Spleen (tissue), 11 donors: ENCODE data around the gene REPS2. TPM values are rescaled to one million over a fixed set of nuclear protein-coding genes. Genes with fewer than 3 reads are reported as not detected.
A peak's percentile ranks its signal among the peaks of the same experiment; 100 is the strongest.

Source experiments
- DNase-seq: peaks from one replicate; pipeline ENCODE4 v3.0.0-alpha.2; 2020
- H3K27ac ChIP-seq, 8 donors: fragments of 200-600 bp; sonication (generic) in 7 of 8; 1 replicate in 4 of 8; 2 replicates in 4 of 8; pipeline versions ENCODE4 v1.5.0 to v1.8.0; 2016 to 2021; ENCODE audit warnings: inconsistent platforms in 4 of 8, mild to moderate bottlenecking in 4 of 8, moderate library complexity in 1 of 8
- H3K27me3 ChIP-seq, 7 donors: fragments of 200-600 bp; sonication (generic) in 6 of 7; replicated peaks in 1 of 7; 1 replicate in 4 of 7; 2 replicates in 3 of 7; pipeline versions ENCODE4 v1.5.0 to v1.8.0; 2016 to 2021; ENCODE audit warnings: inconsistent platforms in 3 of 7, mild to moderate bottlenecking in 1 of 7
- H3K36me3 ChIP-seq, 6 donors: fragments of 200-600 bp; sonication (generic) in 5 of 6; 1 replicate in 4 of 6; 2 replicates in 2 of 6; pipeline versions ENCODE4 v1.5.0 to v1.8.0; 2016 to 2021; ENCODE audit warnings: inconsistent platforms in 2 of 6
- H3K4me1 ChIP-seq, 6 donors: fragments of 200-600 bp; sonication (generic) in 5 of 6; 1 replicate in 3 of 6; 2 replicates in 3 of 6; pipeline versions ENCODE4 v1.5.0 to v1.8.0; 2016 to 2021; ENCODE audit warnings: inconsistent platforms in 3 of 6
- H3K4me3 ChIP-seq, 8 donors: fragments of 200-600 bp; sonication (generic) in 7 of 8; 1 replicate in 4 of 8; 2 replicates in 4 of 8; pipeline versions ENCODE4 v1.5.0 to v1.8.0; 2016 to 2021; ENCODE audit warnings: inconsistent platforms in 4 of 8, mild to moderate bottlenecking in 4 of 8, moderate library complexity in 2 of 8
- H3K9me3 ChIP-seq, 8 donors: fragments of 200-600 bp; sonication (generic) in 7 of 8; 1 replicate in 4 of 8; 2 replicates in 4 of 8; pipeline versions ENCODE4 v1.5.0 to v1.8.0; 2016 to 2021; ENCODE audit warnings: inconsistent platforms in 4 of 8
- POLR2A ChIP-seq, 3 donors: fragments of 450-650 bp; IDR thresholded peaks; one replicate each; pipeline ENCODE4 v1.5.1; 2017; ENCODE audit warnings: antibody characterized with exemption in 3 of 3, mild to moderate bottlenecking in 1 of 3
- POLR2AphosphoS5 ChIP-seq, 3 donors: sonication (generic); formaldehyde crosslinking; IDR thresholded peaks; one replicate each; pipeline ENCODE4 v1.5.1; 2017; ENCODE audit warnings: antibody characterized with exemption in 3 of 3
- WGBS, 5 donors: extraction: QIAGEN DNeasy Blood & Tissue Kit in 3 of 5; methylation state at CpG; one replicate each; pipeline versions ENCODE4 v1.1.5 to v1.1.7; 2013 to 2018; 5-methylcytosine and 5-hydroxymethylcytosine counted together
- intact Hi-C: fragments of 100-400 bp; cut with DNase I; formaldehyde crosslinking; loops from one replicate; pipeline ENCODE4 v1.15.0; 2023; ENCODE audit warnings: low total_unique reads
- polyA plus RNA-seq, 3 donors: library from polyadenylated mRNA; stranded (reverse); fragments of 200-250 nt; gene quantifications; one replicate each; pipeline ENCODE4 v1.2.1, GENCODE V29; 2013
- total RNA-seq, 7 donors: library from RNA; depleted of rRNA in 3 of 7; stranded (reverse); fragments of >200 nt in 3 of 7; fragmentation: NEBNext Ultra II Directional in 4 of 7; extraction: Animal tissue kit (Norgen Biotek cat#: 25700) in 4 of 7; gene quantifications; one replicate each; pipeline versions ENCODE4 v1.1.0 to v1.2.1, GENCODE V29; 2016 to 2021
- TF ChIP-seq, protein P1 (sequence below), 11 experiments: fragments of 200-600 bp in 7 of 11; fragments of 450-650 bp in 4 of 11; sonication (generic) in 4 of 11; IDR thresholded peaks in 8 of 11; conservative IDR thresholded peaks in 3 of 11; 1 replicate in 7 of 11; 2 replicates in 4 of 11; pipeline versions ENCODE4 v1.4.0 to v1.8.0; 2016 to 2021; ENCODE audit warnings: antibody characterized with exemption in 11 of 11, inconsistent platforms in 4 of 11, mild to moderate bottlenecking in 1 of 11
- donor health status: healthy with polysubstance abuse.
- donor health status: DM: no; HTN: no; CAD: no; lungs with moderate emphysema.
- donor health status: DM: no; HTN: no; CAD: no.
- donor health status: Bipolar disorder and iron deficiency.
- donor health status: healthy.
- donor health status: DM: no; HTN: no; CAD: no.
- donor health status: DM: yes; HTN: yes; CAD: no.

REPS2 gene
- total and polyA plus RNA-seq, 10 donors = 1.5 to 18.3 (median 8.0) TPM

GRCh38 chrX:17007134-17007768 is 60.8 kb downstream of the REPS2 start:
- Histone ChIP-seq H3K27ac (peak overlapping the region in 2 of 8 donors; percentile 69 to 81), H3K4me3 (peak overlapping the region in 2 of 8 donors; percentile 13 to 19), H3K9me3 (no peaks in the 10 kb centered on the region), H3K36me3 (no peaks in the 10 kb centered on the region), H3K27me3 (peaks cover 0 to 5% (median 0%) of the 10 kb centered on the region in 7 donors), H3K4me1 (no peaks in the 10 kb centered on the region)
- intact Hi-C loops = no loop called here
- WGBS, 5 donors = 50 to 86% (median 66%) methylated on average over 7 to 8 of the region's 8 CpGs
- DNase-seq = no peak
- TF ChIP-seq, protein P1, sequence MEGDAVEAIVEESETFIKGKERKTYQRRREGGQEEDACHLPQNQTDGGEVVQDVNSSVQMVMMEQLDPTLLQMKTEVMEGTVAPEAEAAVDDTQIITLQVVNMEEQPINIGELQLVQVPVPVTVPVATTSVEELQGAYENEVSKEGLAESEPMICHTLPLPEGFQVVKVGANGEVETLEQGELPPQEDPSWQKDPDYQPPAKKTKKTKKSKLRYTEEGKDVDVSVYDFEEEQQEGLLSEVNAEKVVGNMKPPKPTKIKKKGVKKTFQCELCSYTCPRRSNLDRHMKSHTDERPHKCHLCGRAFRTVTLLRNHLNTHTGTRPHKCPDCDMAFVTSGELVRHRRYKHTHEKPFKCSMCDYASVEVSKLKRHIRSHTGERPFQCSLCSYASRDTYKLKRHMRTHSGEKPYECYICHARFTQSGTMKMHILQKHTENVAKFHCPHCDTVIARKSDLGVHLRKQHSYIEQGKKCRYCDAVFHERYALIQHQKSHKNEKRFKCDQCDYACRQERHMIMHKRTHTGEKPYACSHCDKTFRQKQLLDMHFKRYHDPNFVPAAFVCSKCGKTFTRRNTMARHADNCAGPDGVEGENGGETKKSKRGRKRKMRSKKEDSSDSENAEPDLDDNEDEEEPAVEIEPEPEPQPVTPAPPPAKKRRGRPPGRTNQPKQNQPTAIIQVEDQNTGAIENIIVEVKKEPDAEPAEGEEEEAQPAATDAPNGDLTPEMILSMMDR (IDR thresholded peaks at IDR 0.05 in 8 of 11, conservative IDR thresholded peaks at IDR 0.05 in 3 of 11) = peak in 4 of 11 experiments; percentile 18 to 51 (median 27)
- TF ChIP-seq POLR2AphosphoS5 (IDR thresholded peaks at IDR 0.05) (no peak), POLR2A (IDR thresholded peaks at IDR 0.05) (no peak)

DNA sequence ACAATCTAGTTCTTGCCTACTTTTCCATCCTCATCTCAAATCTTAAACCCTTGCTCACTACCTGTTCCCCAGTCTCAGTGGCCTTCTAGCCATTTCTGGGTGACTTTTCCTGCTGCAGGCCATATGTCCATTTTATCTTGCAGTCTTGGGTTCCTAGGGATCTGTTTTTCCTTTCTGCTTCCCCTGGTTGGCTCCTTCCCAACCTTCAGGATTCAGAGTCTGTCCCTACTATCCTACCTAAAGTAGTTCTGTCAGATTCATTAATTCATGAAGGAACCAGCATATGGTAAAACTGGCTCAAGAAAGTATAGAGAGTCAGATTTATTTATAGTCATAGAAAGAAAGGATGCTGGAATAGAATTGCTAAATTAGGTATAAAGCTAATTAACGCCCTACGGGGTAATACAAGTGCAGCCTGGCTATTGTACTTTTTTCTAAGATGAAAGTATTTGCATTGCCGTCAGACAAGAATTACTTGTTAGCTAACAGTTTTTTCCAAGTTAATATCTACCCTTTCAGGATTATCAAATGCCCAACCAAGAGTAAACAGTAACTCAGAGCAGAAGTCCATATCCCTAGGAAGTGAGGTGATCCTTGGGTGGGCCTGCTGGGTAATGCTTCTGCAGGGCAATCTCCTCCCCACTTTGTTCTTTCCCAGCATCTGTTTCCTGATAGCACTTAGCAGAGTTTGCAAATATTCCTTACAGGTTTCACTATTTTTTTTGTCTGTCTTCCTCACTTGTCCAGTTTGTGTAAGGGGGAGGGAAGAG is 63.6 kb downstream of the REPS2 start:
- intact Hi-C loops = no loop called here
- peaks cover 0 to 5% (median 0%) of the 10 kb centered on the region in 7 donors for H3K27me3 ChIP-seq

GRCh38 chrX:17012465-17012864 is 66.0 kb downstream of the REPS2 start:
- TF ChIP-seq POLR2AphosphoS5 (IDR thresholded peaks at IDR 0.05) (no peak), POLR2A (IDR thresholded peaks at IDR 0.05) (no peak)
- TF ChIP-seq, protein P1 (IDR thresholded peaks at IDR 0.05 in 8 of 11, conservative IDR thresholded peaks at IDR 0.05 in 3 of 11) = no peak
- DNase-seq = no peak
- no peaks in the 10 kb centered on the region for H3K9me3 ChIP-seq
- H3K36me3 ChIP-seq = no peaks in the 10 kb centered on the region
- H3K27ac ChIP-seq = no peak overlapping the region
- WGBS, 5 donors = 60 to 85% (median 65%) methylated on average over 2 of the region's 2 CpGs
- H3K4me3 ChIP-seq = no peak overlapping the region
- intact Hi-C loops = no loop called here
- no peaks in the 10 kb centered on the region for H3K4me1 ChIP-seq
- peaks cover 0 to 5% (median 0%) of the 10 kb centered on the region in 7 donors for H3K27me3 ChIP-seq

More for the DNA sequence above, 63.6 kb downstream of the REPS2 start:
- no peak for TF ChIP-seq POLR2AphosphoS5 (IDR thresholded peaks at IDR 0.05)
- TF ChIP-seq, protein P1 (IDR thresholded peaks at IDR 0.05 in 8 of 11, conservative IDR thresholded peaks at IDR 0.05 in 3 of 11) = no peak
- TF ChIP-seq POLR2A (IDR thresholded peaks at IDR 0.05) = no peak
- H3K4me1 ChIP-seq = no peaks in the 10 kb centered on the region
- no peak overlapping the region for H3K27ac ChIP-seq
- no peak for DNase-seq
- WGBS, 5 donors = 84 to 91% (median 85%) methylated on average over 3 of the region's 3 CpGs
- H3K4me3 ChIP-seq = no peak overlapping the region
- H3K9me3 ChIP-seq = no peaks in the 10 kb centered on the region
- no peaks in the 10 kb centered on the region for H3K36me3 ChIP-seq

DNA sequence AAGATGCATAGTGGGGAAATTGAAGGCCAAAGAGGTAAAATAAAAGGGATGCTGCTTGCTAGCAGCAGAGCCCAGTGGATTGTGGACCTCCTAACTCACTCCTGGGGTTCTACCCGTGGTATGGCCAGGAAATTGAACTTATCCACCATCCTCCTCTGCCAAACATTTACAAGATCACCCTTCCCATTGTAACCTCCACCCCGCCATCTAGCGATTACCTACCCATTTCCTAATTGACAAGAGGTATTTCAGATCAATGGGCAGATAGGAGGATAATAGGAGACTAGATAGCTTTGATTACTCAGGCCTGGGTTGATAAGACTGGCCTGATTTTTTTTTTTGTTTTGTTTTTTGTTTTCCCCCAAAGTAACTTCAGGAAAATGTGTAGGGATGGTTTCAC is 67.8 kb downstream of the REPS2 start:
- Histone ChIP-seq H3K27ac (no peak overlapping the region), H3K27me3 (peaks cover 0 to 5% (median 0%) of the 10 kb centered on the region in 7 donors), H3K4me3 (no peak overlapping the region), H3K4me1 (no peaks in the 10 kb centered on the region), H3K36me3 (no peaks in the 10 kb centered on the region), H3K9me3 (no peaks in the 10 kb centered on the region)
- DNase-seq = no peak
- 59 to 89% (median 85%) methylated on average over 3 of the region's 3 CpGs for WGBS, 5 donors
- TF ChIP-seq POLR2AphosphoS5 (IDR thresholded peaks at IDR 0.05) (no peak), POLR2A (IDR thresholded peaks at IDR 0.05) (no peak)
- TF ChIP-seq, protein P1 (IDR thresholded peaks at IDR 0.05 in 8 of 11, conservative IDR thresholded peaks at IDR 0.05 in 3 of 11) = no peak
- intact Hi-C loops = no loop called here
